Measurements from ENCODE around the gene PCDH9. TPM values are rescaled to one million over a fixed set of nuclear protein-coding genes. Genes with fewer than 3 reads are reported as not detected.

The PCDH9 gene
- total and polyA plus RNA-seq, 10 of the 15 experiments (the other 5 are each of a cell fraction or from before 2014, with no cell fraction given) = 0.02 to 2.3 (median 0.05) TPM; not detected in 1

- Histone ChIP-seq H3K4me3 (no peak overlapping the region), H3K4me1 (ENCODE audit: control insufficient read depth, insufficient read depth, low read length) (no peaks in the 10 kb centered on the region), H3K27me3 (replicated peaks in 1 of 2; ENCODE audit: control insufficient read depth in 2 of 2, insufficient read depth in 2 of 2, low read length in 1 of 2) (no peaks in the 10 kb centered on the region), H3K9me3 (replicated peaks; ENCODE audit: control insufficient read depth, insufficient read depth, low read length) (no peaks in the 10 kb centered on the region), H4K20me1 (ENCODE audit: control insufficient read depth, insufficient read depth) (no peaks in the 10 kb centered on the region), H2AFZ (ENCODE audit: control insufficient read depth, low read depth, low read length) (no peak overlapping the region), H3K36me3 (ENCODE audit: control insufficient read depth in 2 of 2, insufficient read depth in 2 of 2, low read length in 1 of 2) (no peaks in the 10 kb centered on the region), H3K9ac (ENCODE audit: control insufficient read depth, insufficient read depth, low read length) (no peak overlapping the region), H3K79me2 (ENCODE audit: control insufficient read depth, insufficient read depth, low read length) (no peaks in the 10 kb centered on the region), H3K4me2 (ENCODE audit: control insufficient read depth, insufficient read depth) (no peak overlapping the region), H3K27ac (ENCODE audit: control insufficient read depth, insufficient read depth) (no peak overlapping the region)
- SMC1A ChIA-PET (ENCODE audit: uncharacterized antibody, unreplicated experiment) = interaction anchor here (0.9 to 1.6 kb wide), 6 partner anchors 9 to 114 kb away, joined by 3 to 4 read pairs (median 3); no protein-coding TSS in a partner anchor
- in situ Hi-C loops (cut with MboI) (no loop called here), intact Hi-C loops (cut with micrococcal nuclease; ENCODE audit: unreplicated experiment) (no loop called here)
- CTCF ChIA-PET = interaction anchor here (0.6 to 1.1 kb wide), 2 partner anchors 17 to 220 kb away, joined by 3 read pairs; no protein-coding TSS in a partner anchor
- TF ChIP-seq MEF2B (IDR thresholded peaks at IDR 0.05; ENCODE audit: partially characterized antibody, poor library complexity, severe bottlenecking) = no peak
- no peak for TF ChIP-seq FOXM1 (IDR thresholded peaks at IDR 0.05; ENCODE audit: low read depth, low read length)
- TF ChIP-seq SREBF2 (IDR thresholded peaks at IDR 0.05; ENCODE audit: low read length) = no peak
- TF ChIP-seq ZSCAN29 (IDR thresholded peaks at IDR 0.05) = no peak
- no peak for TF ChIP-seq SMAD5 (IDR thresholded peaks at IDR 0.05; ENCODE audit: low read depth)
- TF ChIP-seq BHLHE40 (IDR thresholded peaks at IDR 0.05; ENCODE audit: borderline replicate concordance in 1 of 2, low read depth in 2 of 2, low read length in 1 of 2) = no peak
- no TSS peak for BruUV-seq (replicated peaks)
- ATAC-seq (no peak), FAIRE-seq (no peak), DNase-seq (ENCODE audit: low read depth, low spot score) (no peak)
- RAD21 ChIA-PET (ENCODE audit: unreplicated experiment) = no interaction called here
- WGBS (ENCODE audit: insufficient coverage, insufficient replicate concordance, low lambda C conversion rate, missing lambda C conversion rate) = 56% methylated on average over 5 of the region's 5 CpGs
- POLR2A ChIA-PET = no interaction called here
Measured at GRCh38 chr13:67001363-67001762, 228.8 kb downstream of the PCDH9 start.

GRCh38 chr13:66996503-66996902, 233.6 kb downstream of the PCDH9 start:
- TF ChIP-seq MTA3 (IDR thresholded peaks at IDR 0.05; ENCODE audit: borderline replicate concordance, low read length) (no peak), ATF7 (IDR thresholded peaks at IDR 0.05; ENCODE audit: low read depth) (no peak), PRDM15 (CRISPR knock-in tag; IDR thresholded peaks at IDR 0.05) (no peak), CBFB (IDR thresholded peaks at IDR 0.05; ENCODE audit: low read depth) (no peak), HCFC1 (IDR thresholded peaks at IDR 0.05; ENCODE audit: low read length) (no peak), EZH2 (IDR thresholded peaks at IDR 0.05; ENCODE audit: borderline replicate concordance, control insufficient read depth, low read depth, low read length) (no peak)
- ATAC-seq (no peak), DNase-seq (ENCODE audit: low read depth, low spot score) (no peak), FAIRE-seq (no peak)
- intact Hi-C loops (cut with micrococcal nuclease; ENCODE audit: unreplicated experiment) = no loop called here
- Histone ChIP-seq H3K4me1 (ENCODE audit: control insufficient read depth, insufficient read depth, low read length) (no peaks in the 10 kb centered on the region), H3K4me3 (no peak overlapping the region), H3K79me2 (ENCODE audit: control insufficient read depth, insufficient read depth, low read length) (no peaks in the 10 kb centered on the region), H3K27me3 (replicated peaks in 1 of 2; ENCODE audit: control insufficient read depth in 2 of 2, insufficient read depth in 2 of 2, low read length in 1 of 2) (no peaks in the 10 kb centered on the region), H3K27ac (ENCODE audit: control insufficient read depth, insufficient read depth) (no peak overlapping the region), H4K20me1 (ENCODE audit: control insufficient read depth, insufficient read depth) (no peaks in the 10 kb centered on the region), H3K36me3 (ENCODE audit: control insufficient read depth in 2 of 2, insufficient read depth in 2 of 2, low read length in 1 of 2) (no peaks in the 10 kb centered on the region), H3K4me2 (ENCODE audit: control insufficient read depth, insufficient read depth) (no peak overlapping the region), H3K9me3 (replicated peaks; ENCODE audit: control insufficient read depth, insufficient read depth, low read length) (no peaks in the 10 kb centered on the region), H3K9ac (ENCODE audit: control insufficient read depth, insufficient read depth, low read length) (no peak overlapping the region), H2AFZ (ENCODE audit: control insufficient read depth, low read depth, low read length) (no peak overlapping the region)
- ChIA-PET SMC1A (ENCODE audit: uncharacterized antibody, unreplicated experiment) (interaction anchor here (0.6 to 2.2 kb wide), 2 partner anchors 62 to 126 kb away, joined by 3 to 4 read pairs; no protein-coding TSS in a partner anchor), RAD21 (ENCODE audit: unreplicated experiment) (no interaction called here), POLR2A (no interaction called here), CTCF (interaction anchor here (0.6 kb wide), 1 partner anchor 37 kb away, joined by 3 read pairs; no protein-coding TSS in a partner anchor)
- WGBS (ENCODE audit: insufficient coverage, insufficient replicate concordance, low lambda C conversion rate, missing lambda C conversion rate) = 0% methylated on average over 1 of the region's 1 CpG
- in situ Hi-C loops (cut with MboI) = no loop called here
- no TSS peak for BruUV-seq (replicated peaks)
